NCI-H1694 (cell line): ENCODE data around the gene ADCY7.
"Not testable (repeated sequence)": the region's sequence is repeated elsewhere in the genome, so short reads cannot be mapped to it uniquely, and the experiment has no call there.

Source experiments
- DNase-seq: peaks from one replicate; lab custom pipeline; 2025; lab: John Stamatoyannopoulos, UW

Gene ADCY7

GRCh38 chr16:50338371-50339231 lies 72.2 kb downstream of the ADCY7 start:
- no peak for DNase-seq

- no peak for DNase-seq
These were observed 74.2 kb downstream of the ADCY7 start for GRCh38 chr16:50340578-50340977.

DNA sequence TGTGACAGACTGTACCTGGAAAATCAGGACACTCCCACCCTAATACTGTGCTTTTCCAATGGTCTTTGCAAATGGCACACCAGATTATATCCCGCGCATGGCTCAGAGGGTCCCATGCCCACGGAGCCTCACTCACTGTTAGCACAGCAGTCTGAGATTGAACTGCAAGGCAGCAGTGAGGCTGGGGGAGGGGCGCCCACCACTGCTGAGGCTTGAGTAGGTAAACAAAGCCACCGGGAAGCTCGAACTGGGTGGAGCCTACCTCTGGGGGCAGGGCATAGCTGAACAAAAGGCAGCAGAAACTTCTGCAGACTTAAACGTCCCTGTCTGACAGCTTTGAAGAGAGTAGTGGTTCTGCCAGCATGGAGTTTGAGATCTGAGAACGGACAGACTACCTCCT lies 77.2 kb downstream of the ADCY7 start:
- not testable (repeated sequence) for DNase-seq

DNA sequence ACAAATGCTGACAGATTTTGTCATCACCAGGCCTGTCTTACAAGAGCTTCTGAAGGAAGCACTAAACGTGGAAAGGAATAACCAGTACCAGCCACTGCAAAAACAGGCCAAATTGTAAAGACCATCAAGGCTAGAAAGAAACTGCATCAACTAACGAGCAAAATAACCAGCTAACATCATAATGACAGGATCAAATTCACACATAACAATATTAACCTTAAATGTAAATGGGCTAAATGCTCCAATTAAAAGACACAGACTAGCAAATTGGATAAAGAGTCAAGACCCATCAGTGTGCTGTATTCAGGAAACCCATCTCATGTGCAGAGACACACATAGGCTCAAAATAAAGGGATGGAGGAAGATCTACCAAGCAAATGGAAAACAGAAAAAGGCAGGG lies 78.9 kb downstream of the ADCY7 start:
- DNase-seq, result not testable (repeated sequence)

DNA sequence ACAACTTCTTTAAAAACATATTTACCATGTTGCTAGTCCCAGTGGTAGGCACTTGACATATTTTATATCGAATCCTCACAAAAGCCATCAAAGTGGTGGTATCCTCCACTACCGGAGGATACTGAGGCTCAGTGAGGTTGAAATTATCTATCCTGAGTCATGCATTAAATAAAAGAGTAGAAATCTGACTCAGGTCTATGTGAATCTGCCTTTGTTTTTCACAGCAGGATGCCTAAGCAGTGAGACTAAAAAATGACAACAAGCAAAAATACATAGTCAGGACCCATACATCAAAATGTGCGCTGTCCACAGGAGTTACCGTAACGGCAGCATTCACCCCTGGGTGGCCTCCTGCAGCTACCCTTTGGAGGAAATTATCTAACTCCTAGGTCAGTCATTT lies 84.8 kb downstream of the ADCY7 start:
- DNase-seq, result no peak

GRCh38 chr16:50351952-50352351 lies 85.6 kb downstream of the ADCY7 start:
- DNase-seq, result no peak

DNA sequence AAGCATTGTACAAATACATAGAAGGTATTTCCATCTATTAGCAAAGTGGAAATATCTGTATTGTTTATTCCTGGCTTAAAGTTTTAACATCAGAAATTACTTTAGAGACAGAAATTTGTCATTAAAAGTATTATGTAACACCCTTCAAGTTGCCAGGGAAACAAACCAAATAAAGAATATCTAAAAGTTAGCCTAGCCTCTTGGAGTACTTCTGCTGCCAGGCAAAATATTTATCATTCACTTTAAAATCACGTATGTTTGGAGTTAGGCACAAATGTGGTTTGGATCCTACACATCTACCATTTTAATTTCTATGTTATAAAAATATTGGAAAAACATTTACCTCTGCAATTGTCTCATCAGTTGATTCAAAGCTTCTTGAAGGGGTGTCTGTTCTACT lies 87.7 kb downstream of the ADCY7 start:
- no peak for DNase-seq

DNA sequence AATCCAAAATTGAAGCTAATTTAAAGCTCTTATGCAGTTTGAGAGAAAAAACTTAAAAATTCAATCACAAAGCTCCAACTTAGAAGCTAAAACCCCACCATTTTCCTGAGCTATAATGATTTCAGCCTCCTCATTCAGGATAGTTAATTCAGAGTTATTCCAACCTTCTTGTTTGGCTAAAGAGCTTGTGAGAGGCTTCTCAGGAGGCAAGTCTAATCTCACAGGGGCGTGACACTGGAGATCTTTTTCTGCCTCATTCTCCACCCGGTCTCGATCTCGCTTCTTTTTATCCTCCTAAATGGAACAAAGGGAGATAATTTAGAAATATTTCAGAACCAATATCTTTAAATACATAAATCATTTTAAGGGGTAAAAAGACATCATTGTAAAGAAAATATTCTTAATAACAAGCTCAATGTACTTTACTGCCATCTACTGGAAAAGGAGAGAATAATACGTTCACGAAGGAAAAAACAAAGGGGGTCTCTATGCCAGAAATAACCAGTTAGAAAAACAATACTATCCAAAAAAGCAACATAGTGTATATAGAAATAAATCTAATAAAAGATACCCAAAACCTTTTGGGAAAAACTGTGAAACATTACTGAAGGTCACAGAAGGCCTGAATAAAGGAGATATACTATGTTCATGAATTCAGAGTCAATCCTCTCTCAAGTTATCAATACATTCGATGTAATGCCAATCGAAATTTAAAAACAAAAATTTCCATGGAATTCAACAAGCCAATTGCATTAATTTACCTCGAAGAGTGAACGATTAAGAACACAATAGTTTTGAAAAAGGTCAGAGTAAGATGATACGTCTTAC lies 88.5 kb downstream of the ADCY7 start:
- no peak for DNase-seq

DNA sequence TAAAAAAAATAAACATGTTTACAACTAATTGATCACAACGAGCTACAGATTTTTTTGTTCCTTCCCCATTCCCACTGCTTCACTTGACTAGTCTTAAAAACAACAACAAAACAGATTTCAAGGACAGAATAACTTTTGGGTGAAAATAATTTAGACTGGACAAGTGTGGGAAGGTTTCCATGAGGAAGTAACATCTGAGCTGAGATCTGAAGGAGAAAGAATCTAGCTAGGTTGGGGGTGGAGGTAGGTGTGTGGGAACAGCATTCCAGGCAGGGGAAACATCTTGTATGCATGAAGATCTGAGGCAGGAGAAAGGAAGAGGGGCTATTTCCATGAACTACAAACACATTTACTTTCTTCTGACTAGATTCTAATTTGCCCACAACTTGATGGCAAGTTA lies 93.3 kb downstream of the ADCY7 start:
- no peak for DNase-seq

DNA sequence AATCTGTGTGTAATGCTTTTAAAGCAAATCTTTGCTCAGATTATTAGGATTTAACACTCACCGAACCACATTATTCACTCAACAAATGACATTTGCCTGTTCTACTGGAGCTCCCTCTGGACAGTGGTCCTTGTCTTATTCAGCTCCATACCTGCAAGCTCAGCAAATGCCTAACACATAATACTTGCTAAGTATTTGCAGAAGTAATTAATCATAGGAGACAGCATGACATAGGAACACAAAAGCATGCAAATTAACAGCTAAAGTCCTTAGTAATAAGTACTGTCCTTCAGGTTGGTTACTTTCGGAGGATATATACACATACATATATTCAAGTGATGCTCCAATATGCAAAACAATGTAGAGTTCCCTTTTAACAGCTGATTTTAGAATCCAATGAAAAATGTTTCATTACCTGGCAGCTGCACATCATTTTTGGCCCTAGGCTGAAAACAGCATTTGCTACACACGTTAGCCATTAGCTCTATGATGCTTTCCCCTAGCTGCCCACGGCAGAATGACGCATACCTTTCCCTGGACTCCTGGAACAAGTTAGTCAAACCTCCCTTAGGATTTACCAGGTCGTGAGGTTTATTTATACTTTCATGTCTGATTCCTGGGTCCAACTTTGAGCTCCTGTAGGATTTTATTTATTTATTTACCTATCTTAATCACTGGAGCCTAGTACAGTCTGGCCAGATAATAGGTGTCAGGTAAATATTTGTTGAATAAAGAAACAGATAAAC lies 93.9 kb downstream of the ADCY7 start:
- no peak for DNase-seq

DNA sequence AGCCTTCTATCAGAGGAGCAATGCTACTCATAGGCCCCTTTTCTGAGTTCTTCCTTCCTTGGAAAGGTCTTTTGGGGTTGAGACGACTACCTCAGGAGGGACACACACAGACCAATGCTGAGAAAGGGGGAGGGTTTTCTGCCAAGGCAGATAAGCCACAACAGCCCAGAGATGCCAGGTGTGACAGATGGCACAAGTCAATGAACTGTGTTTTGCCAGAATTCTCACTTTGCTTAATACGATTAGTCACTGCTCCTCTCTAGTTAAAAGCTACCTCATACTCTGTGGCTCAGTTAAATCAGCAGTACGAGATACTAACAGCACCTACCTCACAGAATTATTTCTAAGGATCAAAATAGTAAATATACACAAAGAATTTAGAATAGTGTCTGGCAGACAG lies 94.4 kb downstream of the ADCY7 start:
- DNase-seq, result peak; percentile 64

- DNase-seq, result no peak
These were observed 97.3 kb downstream of the ADCY7 start for GRCh38 chr16:50363656-50364055.

DNA sequence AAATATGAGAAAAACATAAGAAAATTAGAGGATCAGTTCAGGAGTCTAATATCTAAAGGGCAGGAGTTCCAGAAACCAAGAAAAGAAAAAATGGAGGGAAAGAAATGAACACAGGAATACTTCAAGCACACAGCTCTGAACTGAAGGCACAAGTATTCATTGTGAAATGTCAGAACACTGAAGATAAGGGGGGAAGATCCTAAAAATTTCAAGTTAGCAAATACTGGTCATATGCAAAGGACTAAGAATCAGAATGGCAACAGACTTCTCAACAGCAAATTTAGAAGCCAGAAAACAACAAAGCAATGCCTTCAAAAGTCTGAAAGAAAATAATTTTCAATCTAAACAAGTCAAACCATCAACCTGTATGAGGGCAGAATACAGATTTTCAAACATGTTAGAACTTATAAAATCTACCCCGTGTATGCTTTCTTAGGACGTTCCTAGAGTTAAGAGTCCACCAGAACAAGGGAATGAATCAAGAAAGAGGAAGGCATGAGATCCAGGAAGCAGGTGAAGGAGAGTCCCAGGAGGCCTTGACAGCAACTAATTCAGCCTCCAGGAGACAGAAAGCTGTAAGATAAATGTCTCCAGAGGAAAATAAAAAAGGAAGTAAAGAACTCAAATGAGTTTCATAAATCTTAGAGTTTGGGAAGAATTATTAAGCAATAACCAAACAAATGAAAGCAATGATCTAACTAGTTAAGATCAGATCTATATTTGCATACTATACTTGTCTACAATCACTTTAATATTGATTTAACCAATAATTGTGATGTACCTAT lies 99.6 kb downstream of the ADCY7 start:
- DNase-seq, result no peak
